Posterior vena cava (tissue), 2 donors: ENCODE data around the gene ZSCAN10. TPM values are rescaled to one million over a fixed set of nuclear protein-coding genes. Genes with fewer than 3 reads are reported as not detected.
A peak's percentile ranks its signal among the peaks of the same experiment; 100 is the strongest.
"Not testable (repeated sequence)": the region's sequence is repeated elsewhere in the genome, so short reads cannot be mapped to it uniquely, and the experiment has no call there.

ENCODE experiments used
- DNase-seq: peaks from one replicate; pipeline ENCODE4 v3.0.0-alpha.2; 2020; ENCODE audit warnings: low spot score
- intact Hi-C, 2 donors: fragments of 100-400 bp; cut with DNase I; formaldehyde crosslinking; loops; one replicate each; pipeline versions ENCODE4 v1.14.1 to v1.14.2; 2022 to 2023
- total RNA-seq, 2 donors: library from RNA; stranded (reverse); fragmentation: NEBNext Ultra II Directional; extraction: Animal tissue kit (Norgen Biotek cat#: 25700); gene quantifications; one replicate each; pipeline ENCODE4 v1.2.1, GENCODE V29; 2021
- donor health status: DM: yes; HTN: yes; CAD: no.
- donor health status: DM: yes; HTN: yes; CAD: no.

The ZSCAN10 gene
- total RNA-seq, 2 donors from 2014 or later: not detected

DNA sequence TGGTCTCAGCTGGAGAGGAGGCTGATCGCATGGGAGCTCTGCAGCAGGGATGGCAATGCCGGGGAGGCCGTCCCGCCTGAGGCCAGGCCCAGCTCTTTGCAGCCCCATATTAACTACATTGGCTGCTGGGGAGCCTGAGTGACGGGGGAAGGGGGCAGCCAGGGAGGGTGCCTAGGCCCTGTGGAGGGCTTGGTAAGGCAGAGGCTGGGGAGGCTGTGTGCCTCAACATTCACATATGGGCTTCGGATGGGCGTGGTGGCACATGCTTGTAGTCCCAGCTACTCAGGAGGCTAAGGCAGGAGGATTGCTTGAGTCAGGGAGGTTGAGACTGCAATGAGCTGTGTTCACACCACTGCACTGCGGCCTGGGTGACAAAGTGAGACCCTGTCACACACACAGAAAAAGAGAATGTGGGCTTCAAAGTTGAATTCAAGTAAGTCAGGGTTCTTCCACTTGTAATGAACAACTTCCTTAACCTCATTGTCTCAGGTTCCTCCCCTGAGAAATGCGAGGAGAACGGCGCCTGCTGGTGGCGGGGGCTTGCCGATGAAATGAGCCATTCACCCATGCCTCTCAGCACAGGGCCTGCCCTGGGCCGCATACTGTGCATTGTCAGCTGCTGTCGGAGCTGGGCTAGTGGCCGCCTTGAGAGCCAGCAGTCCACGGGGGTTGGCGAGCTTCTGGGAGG is 26.4 kb downstream of the ZSCAN10 start:
- intact Hi-C loops, DNase-seq: not testable (repeated sequence)

DNA sequence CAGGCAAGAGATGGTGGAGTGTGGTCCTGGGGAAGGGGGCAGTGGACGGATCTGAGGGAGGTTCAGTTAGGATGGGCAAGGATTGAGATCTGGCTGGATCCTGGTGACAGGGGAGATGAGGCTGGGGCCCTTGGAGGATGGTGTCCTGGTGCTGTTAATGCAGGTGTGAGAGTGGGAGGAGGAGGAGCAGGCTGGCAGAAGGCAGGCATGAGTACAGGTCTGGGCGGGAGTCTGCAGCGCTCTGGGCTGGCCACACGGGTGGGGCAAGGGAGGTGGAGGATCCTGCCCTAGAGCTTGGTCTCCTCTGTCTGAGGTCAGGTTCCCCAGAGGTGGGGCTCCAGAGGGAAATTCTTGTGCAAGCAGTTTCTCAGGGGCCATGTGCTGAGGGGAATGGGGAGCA is 26.9 kb downstream of the ZSCAN10 start:
- intact Hi-C loops: not testable (repeated sequence)

DNA sequence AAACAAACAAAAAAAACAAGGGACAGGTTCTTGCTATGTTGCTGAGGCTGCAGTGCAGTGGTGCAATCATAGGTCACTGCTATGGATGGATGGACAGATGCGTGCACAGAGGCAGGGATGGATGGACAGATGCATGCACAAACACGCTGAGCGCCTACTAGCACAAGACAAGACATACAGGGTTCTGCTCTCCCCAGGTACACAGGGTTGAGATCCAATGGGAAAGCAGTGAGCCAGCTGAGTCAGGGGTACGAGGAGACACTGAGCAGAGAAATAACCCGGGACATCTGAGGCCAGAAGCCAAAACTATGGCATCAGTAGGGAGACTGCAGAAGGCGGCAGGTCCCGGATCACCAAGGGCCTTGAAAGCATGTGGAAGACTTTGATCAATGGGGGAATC is 27.4 kb downstream of the ZSCAN10 start:
- no peak for DNase-seq
- intact Hi-C loops: no loop called here

More for the DNA sequence above, 26.9 kb downstream of the ZSCAN10 start:
- DNase-seq: not testable (repeated sequence)

DNA sequence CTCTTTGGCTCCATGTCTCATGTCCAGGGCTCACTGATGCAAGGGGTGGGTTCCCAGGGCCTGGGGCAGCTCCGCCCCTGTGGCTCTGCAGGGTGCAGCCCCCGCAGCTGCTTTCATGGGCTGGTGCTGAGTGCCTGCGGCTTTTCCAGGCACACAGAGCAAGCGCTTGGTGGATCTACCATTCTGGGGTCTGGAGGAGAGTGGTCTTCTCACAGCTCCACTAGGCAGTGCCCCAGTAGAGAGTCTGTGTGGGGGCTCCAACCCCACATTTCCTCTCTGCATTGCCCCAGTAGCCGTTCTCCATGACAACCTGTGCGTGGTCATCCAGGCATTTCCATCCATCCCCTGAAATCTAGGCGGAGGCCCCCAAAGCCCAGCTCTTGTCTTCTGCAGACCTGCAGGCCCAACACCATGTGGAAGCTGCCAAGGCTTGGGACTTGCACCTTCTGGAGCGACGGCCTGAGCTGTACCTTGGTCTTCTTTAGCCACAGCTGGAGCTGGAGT is 28.4 kb downstream of the ZSCAN10 start:
- intact Hi-C loops: no loop called here
- DNase-seq: no peak

DNA sequence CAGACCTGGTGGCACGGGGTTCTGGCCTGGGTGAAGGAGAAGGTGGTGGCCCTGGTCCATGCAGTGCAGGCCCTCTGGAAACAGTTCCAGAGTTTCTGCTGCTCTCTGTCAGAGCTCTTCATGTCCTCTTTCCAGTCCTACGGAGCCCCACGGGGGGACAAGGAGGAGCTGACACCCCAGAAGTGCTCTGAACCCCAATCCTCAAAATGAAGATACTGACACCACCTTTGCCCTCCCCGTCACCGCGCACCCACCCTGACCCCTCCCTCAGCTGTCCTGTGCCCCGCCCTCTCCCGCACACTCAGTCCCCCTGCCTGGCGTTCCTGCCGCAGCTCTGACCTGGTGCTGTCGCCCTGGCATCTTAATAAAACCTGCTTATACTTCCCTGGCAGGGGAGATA is 29.9 kb downstream of the ZSCAN10 start:
- intact Hi-C loops: loop anchor here in 1 of 2 donors (5.0 to 10.0 kb wide), 2 partner anchors 46 to 288 kb away; partner anchors contain the start of genes OR2C1 and ZNF205
- DNase-seq: not testable (repeated sequence)

DNA sequence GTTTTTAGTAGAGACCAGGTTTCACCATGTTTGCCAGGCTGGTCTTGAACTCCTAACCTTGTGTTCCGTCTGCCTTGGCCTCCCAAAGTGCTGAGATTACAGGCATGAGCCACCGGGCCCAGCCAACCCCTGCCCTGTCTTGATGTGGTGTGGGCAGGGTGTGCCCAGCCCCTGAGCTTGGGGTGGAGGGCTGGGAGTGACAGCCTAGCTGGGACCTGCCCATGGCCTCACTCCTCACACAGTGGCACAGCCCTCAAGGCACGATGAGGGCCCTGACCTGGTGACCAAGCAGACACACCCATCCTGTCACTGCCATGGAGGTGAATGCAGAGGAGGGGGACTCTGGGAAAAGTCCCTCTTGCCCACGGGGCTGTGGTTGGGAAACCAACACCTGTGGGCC is 30.6 kb downstream of the ZSCAN10 start:
- intact Hi-C loops: loop anchor here in 1 of 2 donors (5.0 to 10.0 kb wide), 2 partner anchors 46 to 289 kb away; partner anchors contain the start of genes OR2C1 and ZNF205
- no peak for DNase-seq

DNA sequence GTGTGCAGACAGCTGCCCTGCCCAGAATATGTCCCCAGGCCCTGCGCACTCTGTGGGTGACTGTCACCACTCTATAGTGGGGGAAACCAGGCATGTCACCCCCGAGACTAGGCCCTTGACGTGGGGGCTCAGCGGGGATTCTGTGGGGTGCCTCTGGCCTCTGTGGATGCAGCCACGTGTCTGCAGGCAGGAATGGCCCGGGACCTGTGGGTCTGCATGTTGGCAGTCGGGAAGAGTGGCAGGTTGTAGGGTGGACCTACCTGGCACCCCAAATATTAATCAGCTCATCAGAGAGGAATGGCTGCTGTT is 32.7 kb downstream of the ZSCAN10 start:
- DNase-seq: no peak
- intact Hi-C loops: loop anchor here in 1 of 2 donors (5.0 to 10.0 kb wide), 2 partner anchors 48 to 291 kb away; partner anchors contain the start of genes OR2C1 and ZNF205

DNA sequence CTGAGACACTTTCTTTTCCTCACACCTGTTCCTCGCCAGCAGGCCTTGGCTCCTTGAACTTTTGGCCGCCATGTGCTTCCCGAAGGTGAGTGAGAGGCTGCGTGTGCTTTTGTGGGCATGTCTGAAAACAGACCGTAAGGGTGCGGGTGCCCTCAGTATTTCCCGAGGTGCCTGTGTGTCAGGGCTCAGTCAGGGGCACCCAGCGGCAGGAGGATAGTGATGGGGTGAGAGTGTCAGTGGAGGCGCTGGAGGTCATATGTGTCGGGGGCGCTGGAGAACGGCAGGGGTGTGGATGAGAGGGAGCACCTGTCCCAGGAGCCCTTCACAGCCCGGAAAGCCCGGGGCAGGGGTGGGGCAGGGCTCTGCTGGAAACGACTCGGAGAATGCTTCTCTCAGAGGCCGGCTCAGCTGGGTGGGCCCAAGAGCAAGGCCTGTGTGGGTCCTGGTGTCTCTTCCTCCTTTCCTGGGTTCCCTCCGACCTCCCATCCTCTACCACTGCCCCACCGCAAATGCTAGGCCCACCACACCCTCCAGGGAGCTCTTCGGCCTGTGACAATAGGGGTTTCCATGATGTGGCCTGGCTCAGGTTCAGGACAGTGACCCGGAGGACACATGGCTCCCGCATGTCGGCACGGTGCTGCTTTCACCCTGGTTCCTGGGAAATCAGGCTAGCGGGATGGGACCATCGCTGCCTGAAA is 33.2 kb downstream of the ZSCAN10 start:
- intact Hi-C loops: loop anchor here in 1 of 2 donors (5.0 to 10.0 kb wide), 2 partner anchors 49 to 291 kb away; partner anchors contain the start of genes OR2C1 and ZNF205

DNA sequence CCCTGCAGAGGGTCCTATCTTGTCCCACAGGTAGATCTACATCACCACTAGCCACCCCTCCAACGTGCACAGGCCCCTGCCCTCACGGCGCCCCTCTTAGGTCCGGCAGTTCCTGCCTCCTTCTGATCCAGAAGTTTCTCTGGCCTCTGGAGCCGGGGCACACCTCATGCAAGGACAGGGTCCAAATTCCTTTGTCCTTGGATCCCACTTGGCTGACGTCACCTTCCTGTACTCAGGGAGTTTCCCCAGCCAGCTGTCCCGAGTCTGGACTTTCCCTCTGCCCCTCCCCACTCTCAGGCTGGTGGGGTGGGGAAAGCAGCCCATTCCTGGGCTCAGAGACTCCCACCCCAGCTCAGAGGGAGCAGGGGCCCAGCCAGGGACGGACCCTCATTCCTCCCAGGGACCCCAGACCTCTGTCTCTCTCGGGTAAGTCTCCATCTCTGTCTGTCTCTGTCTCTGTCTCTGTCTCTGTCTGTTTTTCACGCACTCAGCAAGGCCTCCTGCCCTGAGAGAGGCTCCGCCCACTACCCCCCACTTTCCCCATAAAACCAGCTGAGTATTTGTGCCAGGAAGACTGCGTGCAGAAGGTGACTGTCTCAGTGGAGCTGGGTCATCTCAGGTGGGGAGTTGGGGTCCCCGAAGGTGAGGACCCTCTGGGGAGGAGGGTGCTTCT is 33.9 kb downstream of the ZSCAN10 start, which contains the start of gene IL32:
Gene IL32 (plus strand): TSS at position 572 of the 673 bp plus-strand sequence. CDS start 172 bp downstream, outside the sequence.
- intact Hi-C loops: loop anchor here in 1 of 2 donors (5.0 to 10.0 kb wide), 2 partner anchors 50 to 292 kb away; partner anchors contain the start of genes OR2C1 and ZNF205
- DNase-seq: no peak

More for the DNA sequence above, 33.2 kb downstream of the ZSCAN10 start:
- no peak for DNase-seq

DNA sequence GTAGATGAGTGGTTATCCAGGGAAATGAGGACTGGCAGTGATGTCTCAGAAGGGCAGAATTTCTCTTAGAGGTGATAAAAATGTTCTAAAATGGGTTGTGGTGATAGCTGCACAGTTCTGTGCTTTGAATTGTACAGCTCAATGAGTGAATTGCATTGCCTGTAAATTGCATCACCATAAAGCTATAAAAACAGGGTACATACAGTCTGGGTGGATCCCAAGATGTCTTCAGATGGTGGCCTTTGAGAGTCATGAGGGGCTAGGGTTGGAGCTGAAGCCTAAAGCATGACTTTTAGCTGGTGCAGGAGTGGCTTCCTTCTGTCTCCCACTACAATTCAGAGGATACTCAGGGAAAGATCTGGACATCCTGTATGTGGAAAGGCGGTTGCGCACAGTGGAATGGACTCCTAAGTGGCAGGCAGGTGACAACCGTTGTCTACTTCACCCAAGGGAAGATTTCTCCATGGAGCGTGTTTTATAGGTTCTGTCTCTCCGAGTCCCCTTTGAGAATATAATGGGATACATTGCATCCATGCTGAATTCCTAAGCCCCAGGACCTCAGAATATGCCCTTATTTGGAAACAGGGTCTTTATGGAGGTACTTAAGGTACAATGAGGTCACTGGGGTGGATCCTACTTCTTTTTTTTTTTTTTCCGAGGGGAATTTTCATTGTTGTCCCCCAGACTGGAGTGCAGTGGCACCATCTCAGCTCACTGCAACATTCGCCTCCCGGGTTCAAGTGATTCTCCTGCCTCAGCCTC is 35.3 kb downstream of the ZSCAN10 start:
- no peak for DNase-seq
- intact Hi-C loops: loop anchor here in 1 of 2 donors (5.0 to 10.0 kb wide), 2 partner anchors 51 to 98 kb away; partner anchors contain the start of gene ZNF205

DNA sequence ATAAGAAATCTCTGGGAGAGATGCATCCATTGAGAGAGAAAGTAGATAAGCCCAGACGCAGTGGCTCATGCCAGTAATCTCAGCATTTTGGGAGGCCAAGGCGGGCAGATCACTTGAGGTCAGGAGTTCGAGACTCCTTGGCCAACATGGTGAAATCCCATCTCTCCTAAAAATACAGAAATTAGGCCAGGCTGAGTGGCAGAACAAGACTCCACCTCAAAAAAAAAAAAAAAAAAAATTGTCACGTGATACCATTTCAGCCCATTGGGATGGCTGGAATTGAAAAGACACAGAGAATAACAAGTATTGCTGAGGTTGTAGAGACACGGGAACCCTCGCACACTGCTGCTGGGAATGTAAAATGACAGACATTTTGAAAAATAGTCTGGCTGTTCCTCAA is 36.5 kb downstream of the ZSCAN10 start:
- intact Hi-C loops: loop anchor here in 1 of 2 donors (5.0 to 10.0 kb wide), 2 partner anchors 52 to 100 kb away; partner anchors contain the start of gene ZNF205
- no peak for DNase-seq

DNA sequence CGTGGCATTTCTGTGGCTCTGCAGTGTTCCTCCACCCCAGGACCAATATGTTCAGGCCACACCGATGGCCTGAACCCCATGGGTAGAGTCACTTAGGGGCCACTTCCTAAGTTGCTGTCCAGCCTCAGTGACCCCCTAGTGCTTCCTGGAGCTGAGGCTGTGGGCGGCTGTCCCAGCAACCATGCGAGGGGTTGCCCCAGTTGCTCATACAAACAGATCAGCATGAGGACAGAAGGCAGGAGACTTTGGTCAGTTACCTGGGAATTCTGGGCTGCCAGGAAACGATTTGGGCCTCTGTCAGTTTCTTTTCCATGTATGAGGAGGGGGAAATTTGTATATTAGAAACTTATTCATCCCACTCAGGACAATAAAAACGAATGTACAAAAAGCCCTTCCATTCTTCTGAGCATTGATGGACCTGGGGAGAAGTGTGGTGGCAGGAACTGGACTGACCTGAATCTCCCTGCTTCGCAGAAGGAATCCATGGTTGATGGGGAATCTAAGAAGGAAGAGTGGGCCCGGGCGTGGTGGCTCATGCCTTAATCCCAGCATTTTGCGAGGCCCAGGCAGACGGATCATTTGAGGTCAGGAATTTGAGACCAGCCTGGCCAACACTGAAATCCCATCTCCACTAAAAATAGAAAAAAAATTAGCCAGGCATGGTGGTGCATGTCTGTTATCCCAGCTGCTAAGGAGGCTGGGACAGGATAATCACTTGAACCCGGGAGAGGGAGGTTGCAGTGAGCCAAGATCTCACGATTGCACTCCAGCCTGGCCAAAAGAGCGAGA is 38.6 kb downstream of the ZSCAN10 start:
- DNase-seq: no peak
- intact Hi-C loops: loop anchor here in 1 of 2 donors (5.0 to 10.0 kb wide), 2 partner anchors 54 to 102 kb away; partner anchors contain the start of gene ZNF205

DNA sequence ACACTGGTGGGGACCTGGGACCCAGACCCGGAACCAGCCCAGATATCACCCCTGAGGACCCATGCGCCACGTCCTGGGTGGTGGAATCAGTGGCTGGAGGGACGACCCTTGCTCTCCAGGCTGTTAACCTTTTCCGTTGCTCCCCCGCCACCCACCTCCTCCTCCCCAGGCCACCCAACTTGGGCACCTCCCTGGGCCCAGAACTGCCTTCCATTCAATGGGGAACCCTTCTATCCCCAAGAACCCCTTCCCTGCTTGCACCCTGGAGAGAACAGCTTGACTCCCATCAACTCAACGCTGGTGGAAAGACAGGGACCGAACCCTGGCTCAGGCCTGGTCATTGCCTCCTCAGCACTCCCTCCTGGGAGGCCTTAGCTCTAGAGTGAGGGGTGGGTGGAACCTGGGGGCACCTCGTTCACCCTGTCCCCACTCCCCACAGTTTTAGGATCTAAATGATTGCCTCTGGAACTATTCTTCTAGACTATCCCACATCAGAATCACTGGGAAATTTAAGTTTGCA is 39.3 kb downstream of the ZSCAN10 start:
- intact Hi-C loops: loop anchor here (5.0 to 10.0 kb wide), 3 partner anchors 55 to 108 kb away; partner anchors contain the start of gene ZNF205 (in 1 of the 2)
- DNase-seq: no peak

DNA sequence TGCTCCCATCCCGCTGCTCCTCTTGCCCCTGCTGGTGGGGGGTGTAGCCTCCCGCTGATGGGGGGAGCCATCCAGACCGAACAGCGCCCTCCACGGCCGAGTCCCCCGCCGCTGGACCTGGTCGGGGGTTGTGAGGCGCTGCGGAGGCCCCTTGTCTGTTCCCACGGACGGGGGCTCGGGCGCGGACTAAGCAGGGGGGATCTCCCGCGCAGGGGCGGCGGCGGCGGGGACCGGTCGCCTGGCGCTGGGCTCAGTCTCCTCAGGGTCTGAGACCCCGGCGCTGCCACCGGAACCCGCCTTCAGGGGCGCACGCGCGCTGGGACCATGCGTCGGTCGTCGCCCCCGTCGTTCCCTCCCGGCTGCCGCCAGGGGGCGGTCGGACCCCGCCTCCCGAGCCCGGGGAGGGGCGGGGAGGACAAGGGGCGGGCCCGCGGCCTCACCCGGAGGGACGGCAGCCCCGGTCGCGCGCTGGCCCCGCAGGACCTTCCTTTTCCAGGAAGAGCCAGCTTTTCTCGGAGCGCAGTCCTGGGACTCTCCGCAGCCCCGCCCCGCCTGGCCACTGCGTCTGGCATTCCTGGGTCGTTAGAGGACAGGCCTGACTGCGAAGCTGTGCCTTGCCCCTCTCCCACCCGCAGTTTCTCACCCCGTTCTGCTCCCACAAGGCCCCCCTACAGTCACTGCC is 39.9 kb downstream of the ZSCAN10 start:
- intact Hi-C loops: loop anchor here in 1 of 2 donors (5.0 kb wide), 1 partner anchor 108 kb away; no protein-coding TSS in a partner anchor
- peak; percentile 96 for DNase-seq

DNA sequence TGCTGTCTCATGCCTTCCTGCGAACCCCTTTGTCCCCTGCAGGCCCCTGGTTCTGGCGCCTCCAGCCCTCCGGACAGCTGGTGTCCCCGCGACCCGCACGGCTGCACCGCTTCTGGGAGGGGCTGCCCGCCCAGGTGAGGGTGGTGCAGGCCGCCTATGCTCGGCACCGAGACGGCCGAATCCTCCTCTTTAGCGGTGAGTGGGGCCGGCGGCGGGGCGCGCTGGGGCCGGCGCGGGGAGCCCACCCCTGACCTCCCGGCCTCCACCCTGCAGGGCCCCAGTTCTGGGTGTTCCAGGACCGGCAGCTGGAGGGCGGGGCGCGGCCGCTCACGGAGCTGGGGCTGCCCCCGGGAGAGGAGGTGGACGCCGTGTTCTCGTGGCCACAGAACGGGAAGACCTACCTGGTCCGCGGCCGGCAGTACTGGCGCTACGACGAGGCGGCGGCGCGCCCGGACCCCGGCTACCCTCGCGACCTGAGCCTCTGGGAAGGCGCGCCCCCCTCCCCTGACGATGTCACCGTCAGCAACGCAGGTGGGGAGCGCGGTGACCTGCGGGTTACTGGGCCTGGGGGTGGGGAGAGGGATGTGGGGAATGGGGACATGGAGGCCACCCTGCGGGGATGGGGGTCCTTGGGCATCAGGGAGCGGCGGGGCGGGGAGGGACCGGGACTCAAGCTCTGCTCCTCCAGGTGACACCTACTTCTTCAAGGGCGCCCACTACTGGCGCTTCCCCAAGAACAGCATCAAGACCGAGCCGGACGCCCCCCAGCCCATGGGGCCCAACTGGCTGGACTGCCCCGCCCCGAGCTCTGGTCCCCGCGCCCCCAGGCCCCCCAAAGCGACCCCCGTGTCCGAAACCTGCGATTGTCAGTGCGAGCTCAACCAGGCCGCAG is 40.7 kb downstream of the ZSCAN10 start:
- DNase-seq: peak; percentile 90
- intact Hi-C loops: loop anchor here in 1 of 2 donors (5.0 kb wide), 1 partner anchor 109 kb away; no protein-coding TSS in a partner anchor
